ENCODE measurements around the gene LRRC63.
"Not testable (repeated sequence)": the region's sequence is repeated elsewhere in the genome, so short reads cannot be mapped to it uniquely, and the experiment has no call there.

The LRRC63 gene

DNA sequence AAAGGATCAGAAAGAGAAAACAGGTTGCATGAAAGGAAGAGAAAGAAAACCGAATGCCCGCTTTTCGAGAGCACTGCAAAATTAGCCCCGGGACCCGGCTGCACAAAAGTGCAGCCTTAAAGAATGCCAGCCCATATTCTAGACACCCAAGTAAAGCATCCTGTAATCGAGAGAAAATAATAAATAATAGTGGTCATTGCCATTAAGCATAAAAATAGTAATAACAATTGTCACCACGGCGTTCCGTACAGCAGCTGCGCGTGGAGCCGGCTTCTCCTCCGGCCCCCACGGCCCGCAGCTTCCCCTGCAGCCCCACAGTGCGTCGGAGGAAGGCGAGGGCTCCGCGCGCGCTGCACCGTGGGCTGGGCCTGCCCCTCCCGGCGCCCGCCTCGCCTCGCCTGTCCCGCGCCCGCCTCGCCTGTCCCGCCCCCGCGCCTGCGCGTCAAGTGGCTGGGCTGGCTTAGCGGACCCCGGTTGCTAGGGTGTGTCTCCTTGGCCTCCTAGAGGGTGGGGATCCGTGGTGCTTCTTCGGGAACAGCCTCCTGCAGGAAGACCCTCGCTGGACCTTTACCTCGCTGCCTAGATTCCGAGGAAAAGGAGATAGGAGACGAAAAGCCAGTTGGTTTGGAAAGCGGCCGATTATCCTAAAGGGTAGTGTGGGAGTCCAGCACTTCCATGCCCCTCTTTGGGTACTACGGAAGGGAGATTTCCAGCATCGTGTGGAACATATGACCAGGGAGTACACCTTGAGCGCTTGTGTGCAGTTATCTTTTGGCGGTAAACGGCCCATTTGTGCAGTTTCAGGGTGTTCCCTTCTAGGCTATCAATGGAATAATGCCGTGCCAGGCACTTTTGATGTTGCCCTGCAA lies at the start of gene LRRC63:
LRRC63 (plus strand) TSS at position 446 of the 869 bp plus-strand sequence. CDS start 1,107 bp downstream, outside the sequence.
- peak; percentile 83 for DNase-seq

- DNase-seq, result not testable (repeated sequence)
Measured at GRCh38 chr13:46162741-46163140, 49.0 kb upstream of the LRRC63 start.

- no peak for DNase-seq
Measured at GRCh38 chr13:46164661-46165060, 47.1 kb upstream of the LRRC63 start.

- no peak for DNase-seq
Measured at GRCh38 chr13:46165485-46166223, 46.1 kb upstream of the LRRC63 start.

DNA sequence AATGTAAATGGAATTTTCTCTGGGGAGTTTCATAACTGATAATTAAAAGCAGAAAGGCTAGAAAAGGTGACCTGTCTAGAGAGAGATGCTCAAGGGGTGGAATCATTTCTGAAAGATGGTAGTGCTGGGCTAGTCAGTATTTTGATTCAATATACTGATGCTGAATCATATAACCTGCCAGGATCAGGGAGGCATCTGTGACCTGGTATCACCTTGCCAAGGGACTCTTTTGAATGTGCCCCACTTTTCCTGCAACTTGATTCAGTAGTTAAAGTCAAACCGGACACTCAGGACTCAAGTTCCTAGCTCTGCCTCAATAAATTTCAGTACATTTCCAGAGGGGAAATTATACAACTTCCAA lies 45.5 kb upstream of the LRRC63 start:
- DNase-seq, result no peak

- no peak for DNase-seq
Measured at GRCh38 chr13:46166947-46167610, 44.6 kb upstream of the LRRC63 start.

- DNase-seq, result peak; percentile 42
Measured at GRCh38 chr13:46168341-46168740, 43.4 kb upstream of the LRRC63 start.

DNA sequence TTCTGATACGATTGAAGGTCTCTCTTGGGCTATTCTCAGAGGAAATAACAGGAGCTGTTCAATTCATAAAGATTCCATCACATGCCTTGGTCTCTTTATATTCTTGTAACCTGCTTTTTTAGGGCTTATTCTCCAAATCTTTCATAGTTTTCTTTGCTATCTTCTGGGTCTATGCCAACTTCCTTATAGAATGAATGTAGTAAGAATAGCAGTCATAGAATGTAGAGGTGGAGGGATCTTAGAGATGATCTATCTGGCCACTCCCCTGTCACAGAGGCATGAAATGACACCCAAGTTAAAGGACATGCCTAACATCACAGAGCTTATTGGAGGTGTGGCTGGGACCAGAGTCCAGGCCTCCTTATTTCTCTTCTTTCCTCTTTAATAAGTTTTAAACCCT lies 42.9 kb upstream of the LRRC63 start:
- DNase-seq, result no peak

- no peak for DNase-seq
Measured at GRCh38 chr13:46169758-46170157, 42.0 kb upstream of the LRRC63 start.

DNA sequence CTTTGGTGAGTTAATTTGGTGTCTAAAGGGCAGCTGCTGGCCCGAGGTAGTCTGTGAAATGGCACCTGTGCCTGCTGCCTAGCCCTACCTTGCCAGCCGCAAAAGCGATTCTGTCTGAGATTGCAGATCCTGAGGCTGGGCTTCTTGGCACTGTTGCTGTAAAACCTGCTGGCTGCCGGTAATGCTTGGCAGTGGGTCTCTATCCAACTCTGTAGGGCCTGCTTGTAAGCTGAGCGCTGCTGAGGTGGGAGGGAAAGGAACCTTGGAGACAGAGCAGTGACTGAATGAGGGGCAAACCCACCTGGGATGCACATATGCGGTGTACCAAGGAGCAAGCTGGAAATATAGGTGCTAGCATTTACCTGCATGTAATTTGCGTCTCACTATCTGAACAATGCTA lies 41.5 kb upstream of the LRRC63 start:
- DNase-seq, result no peak

GRCh38 chr13:46170687-46171086 lies 41.0 kb upstream of the LRRC63 start:
- no peak for DNase-seq

DNA sequence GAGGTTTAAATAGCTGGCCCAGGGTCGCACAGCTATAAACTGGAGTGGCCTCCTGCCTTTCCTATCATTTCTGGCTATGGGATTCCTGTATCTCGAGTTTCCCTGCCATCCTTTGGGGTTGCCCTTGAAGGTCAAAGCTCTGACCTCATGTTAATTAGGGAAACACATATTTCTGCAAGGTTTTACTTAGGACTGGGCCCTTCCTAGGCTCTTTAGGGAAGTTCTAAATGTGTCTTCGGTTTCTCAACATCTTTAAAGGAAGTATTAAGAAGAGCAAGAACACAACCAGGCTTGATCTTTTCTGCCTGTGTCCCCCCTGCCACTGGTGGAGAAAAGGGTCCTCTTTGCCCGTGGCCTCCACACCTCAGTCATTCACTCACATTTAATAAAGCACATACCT lies 40.5 kb upstream of the LRRC63 start:
- DNase-seq, result no peak

GRCh38 chr13:46171739-46172138 lies 40.0 kb upstream of the LRRC63 start:
- DNase-seq, result no peak

GRCh38 chr13:46172531-46172991 lies 39.2 kb upstream of the LRRC63 start:
- DNase-seq, result no peak

GRCh38 chr13:46173656-46174055 lies 38.1 kb upstream of the LRRC63 start:
- DNase-seq, result no peak

- no peak for DNase-seq
Measured at GRCh38 chr13:46176756-46177155, 35.0 kb upstream of the LRRC63 start.

DNA sequence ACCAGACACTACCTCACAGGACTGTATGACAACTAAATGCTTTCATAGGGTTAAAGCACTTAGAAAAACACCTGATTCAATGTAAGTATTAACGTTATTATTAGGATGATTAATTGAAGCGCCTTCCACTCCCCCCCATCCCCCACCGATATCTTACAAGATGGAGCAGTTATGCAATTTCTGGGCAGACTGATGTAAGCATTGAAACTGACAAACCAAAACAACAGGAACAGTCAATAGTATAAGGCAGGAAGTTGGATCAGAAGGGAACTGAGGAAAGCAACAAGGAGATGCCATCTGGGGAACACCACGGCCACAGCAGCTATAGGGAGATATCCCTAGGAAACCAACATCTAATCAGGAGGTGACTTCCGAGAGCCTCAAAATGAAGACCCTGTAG lies 33.6 kb upstream of the LRRC63 start:
- DNase-seq, result no peak

DNA sequence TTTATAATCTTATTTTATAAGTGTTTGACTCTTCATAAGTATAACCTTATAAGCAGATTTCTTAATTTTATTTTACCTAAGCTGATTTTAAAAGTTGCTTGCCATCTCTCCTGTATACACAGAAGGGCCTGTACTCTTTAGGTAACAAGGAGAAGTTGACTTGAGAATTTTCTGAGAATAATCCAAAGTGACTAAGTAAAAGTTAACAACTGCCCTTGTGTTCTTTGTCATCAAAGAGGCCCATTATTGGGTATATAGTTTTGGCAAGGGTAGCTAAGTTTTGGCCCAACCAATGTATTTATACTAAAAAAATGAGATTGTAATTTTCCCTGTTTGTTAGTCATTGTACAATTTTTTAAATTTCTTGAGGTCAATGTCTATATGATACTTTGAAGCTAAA lies 32.9 kb upstream of the LRRC63 start:
- DNase-seq, result no peak

- peak; percentile 79 for DNase-seq
Measured at GRCh38 chr13:46179491-46179908, 32.2 kb upstream of the LRRC63 start.

DNA sequence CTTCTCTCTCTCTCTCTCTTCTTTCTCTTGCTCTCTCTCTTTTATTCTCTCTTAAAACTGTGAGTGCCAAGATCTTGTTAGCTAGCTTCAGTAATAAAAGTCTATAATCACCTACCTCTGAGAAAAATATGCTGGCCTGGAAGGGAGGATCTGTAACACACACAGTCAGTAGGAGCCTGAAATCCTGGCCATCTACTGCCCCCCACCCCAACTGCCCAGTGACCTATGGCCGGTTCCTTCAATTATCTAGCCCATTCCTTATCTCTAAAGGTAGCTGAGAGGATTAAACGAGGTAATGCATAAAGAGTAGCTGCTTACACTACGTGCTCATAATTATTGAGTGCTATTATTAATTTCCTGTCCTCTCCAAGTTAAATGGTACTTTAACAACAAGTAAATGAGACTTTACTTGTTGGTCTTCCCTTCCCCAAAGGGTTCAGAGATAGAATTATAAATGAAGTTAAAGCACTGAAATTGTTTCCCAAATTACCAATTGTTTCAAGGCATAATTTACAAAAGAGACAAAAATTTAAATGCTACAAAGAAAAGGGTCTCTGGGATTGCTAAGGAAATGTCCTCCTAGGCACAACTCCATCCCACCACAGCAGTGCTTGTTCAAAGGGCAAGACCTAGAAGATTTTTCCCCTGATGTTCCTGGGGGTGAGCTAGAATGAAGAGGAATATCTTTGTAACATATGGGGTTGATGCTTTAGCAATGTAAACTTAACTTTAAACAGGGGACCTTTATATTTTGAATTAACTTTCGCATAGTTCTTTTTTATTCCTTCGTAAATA lies 31.6 kb upstream of the LRRC63 start:
- no peak for DNase-seq

GRCh38 chr13:46181377-46181839 lies 30.3 kb upstream of the LRRC63 start:
- no peak for DNase-seq

DNA sequence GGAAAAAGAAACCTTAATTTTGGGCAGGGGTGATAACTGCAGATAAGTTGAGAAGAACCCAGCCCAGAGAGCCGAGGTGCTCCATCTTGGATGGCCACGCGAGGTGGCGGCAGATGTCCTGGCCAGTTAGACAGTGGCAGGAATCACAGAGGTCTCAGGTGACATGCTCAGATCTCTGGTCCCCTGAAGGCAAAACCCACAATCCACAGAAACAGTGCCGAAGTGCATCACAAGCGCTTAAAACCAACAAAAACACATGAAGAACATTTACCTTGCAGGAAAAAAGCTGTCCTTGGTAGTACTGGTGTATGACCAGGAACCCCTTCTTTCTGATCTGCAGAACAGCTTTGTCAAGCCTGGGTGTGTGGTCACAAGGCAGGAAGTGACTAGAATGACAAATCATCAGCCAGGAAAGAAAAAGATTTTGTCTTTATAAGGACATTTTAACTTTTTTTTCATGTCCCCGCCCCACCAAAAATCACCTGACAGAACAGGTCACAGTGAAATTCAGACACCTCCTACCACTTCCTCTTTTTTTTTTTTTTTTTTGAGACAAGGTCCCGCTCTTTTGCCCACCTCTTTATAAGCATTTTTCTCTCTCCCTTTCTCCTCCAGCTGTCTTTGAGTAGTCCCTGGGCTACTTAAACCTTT lies 29.8 kb upstream of the LRRC63 start, which contains the start of gene LCP1:
LCP1 (minus strand) TSS at position 338 of the 651 bp plus-strand sequence. CDS start 22,515 bp downstream, outside the sequence.
- peak; percentile 69 for DNase-seq

All from activated CD8-positive, alpha-beta memory T cell treated with anti-CD3 and anti-CD28 coated beads, Interleukin-2, amount 50 U/mL, for 4 hours (primary cell).